AML-193 (cell line): ENCODE data around the gene SLC6A3.

Experiments used
- DNase-seq, 2 experiments: peaks; one replicate each; lab custom pipeline; 2025; lab: John Stamatoyannopoulos, UW

SLC6A3 gene

GRCh38 chr5:1347571-1347970, 97.7 kb downstream of the SLC6A3 start:
- no peak for DNase-seq

GRCh38 chr5:1346627-1347440, 98.4 kb downstream of the SLC6A3 start:
- DNase-seq: no peak

- DNase-seq: no peak
These were observed 99.2 kb downstream of the SLC6A3 start for GRCh38 chr5:1345876-1346626.

GRCh38 chr5:1344975-1345838, 100.0 kb downstream of the SLC6A3 start, which contains the start of gene CLPTM1L:
TSS of gene CLPTM1L (minus strand) at chr5:1345099. CDS start at chr5:1344841, 258 bp downstream.
- DNase-seq: peak; percentile 62 to 63

GRCh38 chr5:1343931-1344901, 101.0 kb downstream of the SLC6A3 start:
- DNase-seq: no peak

- DNase-seq: no peak
These were observed 101.9 kb downstream of the SLC6A3 start for GRCh38 chr5:1343315-1343751.
